ENCODE data around the gene APLP1.

DNA sequence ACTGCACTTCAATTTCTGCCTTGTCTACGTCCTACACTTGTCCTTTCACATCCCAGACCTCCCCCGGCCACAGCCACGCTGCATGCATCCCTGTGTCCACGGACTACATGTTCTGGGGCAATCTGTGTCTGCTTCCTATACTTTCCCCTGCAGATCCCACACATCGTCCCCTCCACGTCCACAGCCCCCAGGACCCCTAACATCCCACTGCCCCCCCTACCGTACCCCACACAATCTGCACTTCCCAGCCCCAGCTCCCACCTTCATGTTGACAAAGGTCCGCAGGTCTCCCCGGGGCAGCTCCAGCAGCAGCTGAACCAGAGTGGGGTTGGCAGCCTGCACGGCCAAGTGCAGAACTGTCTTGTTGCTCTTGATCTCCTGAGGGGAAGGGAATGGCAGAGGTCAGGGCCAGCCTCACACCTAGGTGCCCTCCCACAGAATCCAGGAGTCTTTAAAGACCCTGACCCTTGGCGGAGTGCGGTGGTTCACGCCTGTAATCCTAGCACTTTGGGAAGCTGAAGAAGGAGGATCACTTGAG is 21.8 kb downstream of the APLP1 start:
- TF ChIP-seq EZH2 (IDR thresholded peaks at IDR 0.05; ENCODE audit: low read length) (no peak), CTCF (optimal IDR thresholded peaks at IDR 0.05 in 1 of 3, IDR thresholded peaks at IDR 0.05 in 1 of 3, conservative IDR thresholded peaks at IDR 0.05 in 1 of 3; ENCODE audit: extremely low read depth in 1 of 3, insufficient read depth in 2 of 3, low read length in 3 of 3) (no peak)

All from keratinocyte (primary cell).